HG02798 (cell line): ENCODE data around the gene KRTAP10-5.
"Not testable (repeated sequence)": the region's sequence is repeated elsewhere in the genome, so short reads cannot be mapped to it uniquely, and the experiment has no call there.

ENCODE experiments used
- ATAC-seq: cut with Tn5 transposase; IDR thresholded peaks from one replicate; pipeline ENCODE4 v1.9.1; 2021; ENCODE audit warnings: mild to moderate bottlenecking; ENCODE audit not compliant: unreplicated experiment, poor library complexity

Gene KRTAP10-5

DNA sequence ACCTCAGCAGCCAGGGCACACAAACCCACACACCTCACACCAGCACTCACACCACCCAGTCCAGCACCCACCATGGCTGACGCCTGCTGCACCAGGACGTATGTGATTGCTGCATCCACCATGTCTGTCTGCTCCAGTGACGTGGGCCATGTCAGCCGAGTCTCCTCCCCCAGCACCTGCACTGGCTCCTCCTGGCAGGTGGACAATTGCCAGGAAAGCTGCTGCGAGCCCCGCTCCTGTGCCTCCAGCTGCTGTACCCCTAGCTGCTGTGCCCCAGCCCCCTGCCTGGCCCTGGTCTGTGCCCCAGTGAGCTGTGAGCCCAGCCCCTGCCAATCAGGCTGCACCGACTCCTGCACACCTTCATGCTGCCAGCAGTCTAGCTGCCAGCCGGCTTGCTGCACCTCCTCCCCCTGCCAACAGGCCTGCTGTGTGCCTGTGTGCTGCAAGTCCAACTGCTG is 31.7 kb upstream of the KRTAP10-5 start, which contains the start of gene KRTAP10-8:
KRTAP10-8 (plus strand) TSS at position 51 of the 458 bp plus-strand sequence; CDS start at position 73, 22 bp downstream.
- ATAC-seq = no peak

DNA sequence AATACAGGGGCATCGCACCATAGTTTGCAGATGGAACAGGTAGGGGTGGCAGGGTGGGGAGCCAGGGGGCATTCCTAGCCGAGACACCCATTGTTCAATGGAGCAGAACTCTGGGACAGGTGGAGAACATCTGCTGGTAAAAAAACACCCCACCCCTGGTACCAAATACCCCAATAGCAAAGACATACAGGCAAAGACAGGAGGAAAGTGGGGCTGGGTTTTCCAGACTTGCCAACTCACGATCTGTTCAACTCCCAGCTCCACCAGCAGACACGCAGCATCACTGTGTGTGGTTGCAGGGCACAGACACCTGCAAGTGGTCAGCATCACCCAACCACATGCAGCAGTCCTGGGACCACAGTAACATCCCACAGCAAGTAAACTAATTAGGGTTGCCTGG is 31.1 kb upstream of the KRTAP10-5 start:
- ATAC-seq = no peak

DNA sequence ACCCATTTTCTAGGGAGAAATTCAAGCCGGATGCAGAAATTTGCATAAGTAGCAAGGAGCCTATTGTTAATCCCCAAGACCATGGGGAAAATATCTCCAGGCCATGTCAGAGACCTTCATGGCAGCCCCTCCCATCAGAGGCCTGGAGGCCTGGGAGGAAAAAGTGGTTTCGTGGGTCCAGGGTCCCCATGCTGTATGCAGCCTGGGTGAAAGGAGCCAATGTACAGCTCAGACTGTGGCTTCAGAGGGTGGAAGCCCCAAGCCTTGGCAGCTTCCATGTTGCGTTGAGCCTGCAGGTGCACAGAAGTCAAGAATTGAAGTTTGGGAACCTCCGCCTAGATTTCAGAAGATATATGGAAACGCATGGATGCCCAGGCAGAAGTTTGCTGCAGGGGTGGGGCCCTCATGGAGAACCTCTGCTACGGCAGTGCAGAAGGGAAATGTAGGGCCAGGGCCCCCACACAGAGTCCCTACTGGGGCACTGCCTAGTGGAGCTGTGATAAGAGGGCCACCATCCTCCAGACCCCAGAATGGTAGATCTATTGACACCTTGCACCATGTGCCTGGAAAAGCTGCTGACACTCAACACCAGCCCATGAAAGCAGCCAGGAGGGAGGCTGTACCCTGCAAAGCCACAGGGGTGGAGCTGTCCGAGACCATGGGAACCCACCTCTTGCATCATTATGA is 29.9 kb upstream of the KRTAP10-5 start:
- not testable (repeated sequence) for ATAC-seq

DNA sequence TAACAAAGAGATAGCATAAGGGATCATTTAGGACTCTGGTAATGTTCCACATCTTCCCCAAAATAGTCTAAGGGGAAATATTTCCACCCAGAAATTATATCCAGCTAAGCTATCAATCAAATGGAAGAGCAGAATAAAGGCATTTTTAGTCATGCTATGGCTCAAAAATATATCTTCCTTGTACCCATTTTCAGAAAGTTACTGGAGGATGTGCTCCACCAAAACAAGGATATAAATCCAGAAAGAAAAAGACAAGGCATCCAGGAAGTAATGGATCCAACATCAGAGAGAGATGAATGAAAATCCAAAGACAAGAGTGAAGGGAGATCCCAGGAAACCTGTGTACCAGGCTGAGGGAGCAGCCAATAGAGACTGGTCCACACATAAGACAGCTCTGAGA is 28.8 kb upstream of the KRTAP10-5 start:
- no peak for ATAC-seq

DNA sequence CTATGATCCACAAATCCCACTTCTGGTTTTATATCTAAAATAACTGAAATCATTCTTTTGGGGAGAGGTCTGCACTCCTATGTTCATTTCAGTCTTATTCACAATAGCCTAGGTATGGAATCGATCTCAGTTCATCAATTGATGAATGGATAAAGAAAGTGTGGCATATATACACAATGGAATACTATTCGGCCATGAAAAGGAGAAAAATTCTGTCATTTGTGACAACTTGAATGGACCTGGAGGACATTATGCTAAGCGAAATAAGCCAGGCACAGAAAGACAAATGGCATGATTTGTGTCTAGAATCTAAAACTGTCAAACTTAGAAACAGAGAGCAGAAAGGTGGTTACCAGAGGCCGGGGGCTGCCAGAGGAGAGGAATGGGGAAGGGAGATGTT is 26.1 kb upstream of the KRTAP10-5 start:
- no peak for ATAC-seq

DNA sequence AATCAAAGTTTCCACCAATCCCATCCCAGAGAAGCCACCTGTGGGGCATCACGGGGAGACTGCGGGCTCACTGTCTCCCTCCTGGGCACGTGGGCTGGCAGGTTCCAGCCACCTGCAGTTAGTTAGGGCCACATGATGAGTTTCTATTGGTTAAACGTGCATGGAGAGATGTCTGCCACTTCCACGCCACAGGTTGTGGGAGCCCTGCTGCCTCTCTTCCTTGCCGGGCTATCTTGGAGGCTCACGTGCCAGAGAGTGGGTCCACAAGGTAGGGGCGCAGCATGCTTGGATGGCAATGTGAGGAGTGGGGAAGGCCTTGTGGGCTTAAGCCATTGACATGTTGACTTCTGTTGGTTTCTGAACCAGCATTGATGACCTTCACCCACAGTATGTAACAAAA is 23.5 kb upstream of the KRTAP10-5 start:
- no peak for ATAC-seq

DNA sequence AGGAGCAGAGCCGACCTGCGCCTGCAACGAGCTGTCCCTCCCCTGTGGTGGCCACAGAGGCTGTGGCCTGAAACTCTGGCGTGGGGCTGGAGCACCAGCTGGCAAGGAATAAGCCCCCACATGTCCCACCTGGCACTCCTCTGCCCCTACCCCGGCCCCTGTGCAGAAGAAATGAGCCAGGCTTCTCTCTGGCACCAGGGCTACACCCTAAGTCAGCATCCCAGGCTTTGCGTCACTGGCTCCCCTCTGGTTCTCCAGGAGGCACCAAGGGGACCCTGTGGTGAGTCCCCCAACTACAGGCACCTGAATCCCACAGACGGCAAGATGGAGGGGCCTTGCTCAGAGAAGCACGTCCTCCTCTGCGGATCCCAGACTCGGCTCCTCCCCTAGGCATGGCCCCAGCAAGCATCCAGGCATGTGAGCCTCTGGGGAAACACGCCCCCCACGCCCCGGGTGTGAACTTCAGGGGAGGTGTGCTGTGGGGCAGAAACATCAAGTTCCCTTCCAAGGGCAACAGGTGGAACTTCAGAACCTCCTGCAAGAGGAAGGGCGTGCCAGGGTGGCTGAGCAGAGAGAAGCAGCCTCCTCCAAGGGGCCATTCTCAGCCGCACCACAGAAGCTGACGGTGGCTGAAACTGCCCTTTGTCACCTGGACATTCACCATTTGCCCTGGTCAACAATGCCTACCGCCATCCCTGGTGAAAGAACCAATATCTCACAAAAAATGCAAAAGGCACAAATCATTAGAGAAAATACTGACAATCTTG is 22.9 kb upstream of the KRTAP10-5 start:
- ATAC-seq = no peak

DNA sequence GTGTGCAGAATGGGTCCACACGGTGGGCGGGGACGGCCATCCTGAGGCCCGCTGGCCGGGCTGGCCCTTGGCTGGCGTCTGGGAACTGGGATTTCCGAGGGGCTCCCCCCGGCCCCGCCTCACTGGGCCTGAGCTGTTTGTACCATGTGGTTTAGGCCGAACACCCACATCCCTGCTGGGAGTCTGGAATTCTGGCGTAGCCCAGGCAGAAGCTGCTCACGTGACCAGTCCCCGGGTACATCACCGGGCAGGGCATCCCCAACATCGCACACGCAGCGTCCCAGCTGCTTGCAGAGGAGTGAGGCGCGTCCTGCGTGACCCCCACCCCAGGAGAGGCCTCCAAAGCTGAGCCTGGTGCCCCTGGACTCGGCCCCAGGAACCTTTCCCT is 22.1 kb upstream of the KRTAP10-5 start:
- ATAC-seq = no peak

DNA sequence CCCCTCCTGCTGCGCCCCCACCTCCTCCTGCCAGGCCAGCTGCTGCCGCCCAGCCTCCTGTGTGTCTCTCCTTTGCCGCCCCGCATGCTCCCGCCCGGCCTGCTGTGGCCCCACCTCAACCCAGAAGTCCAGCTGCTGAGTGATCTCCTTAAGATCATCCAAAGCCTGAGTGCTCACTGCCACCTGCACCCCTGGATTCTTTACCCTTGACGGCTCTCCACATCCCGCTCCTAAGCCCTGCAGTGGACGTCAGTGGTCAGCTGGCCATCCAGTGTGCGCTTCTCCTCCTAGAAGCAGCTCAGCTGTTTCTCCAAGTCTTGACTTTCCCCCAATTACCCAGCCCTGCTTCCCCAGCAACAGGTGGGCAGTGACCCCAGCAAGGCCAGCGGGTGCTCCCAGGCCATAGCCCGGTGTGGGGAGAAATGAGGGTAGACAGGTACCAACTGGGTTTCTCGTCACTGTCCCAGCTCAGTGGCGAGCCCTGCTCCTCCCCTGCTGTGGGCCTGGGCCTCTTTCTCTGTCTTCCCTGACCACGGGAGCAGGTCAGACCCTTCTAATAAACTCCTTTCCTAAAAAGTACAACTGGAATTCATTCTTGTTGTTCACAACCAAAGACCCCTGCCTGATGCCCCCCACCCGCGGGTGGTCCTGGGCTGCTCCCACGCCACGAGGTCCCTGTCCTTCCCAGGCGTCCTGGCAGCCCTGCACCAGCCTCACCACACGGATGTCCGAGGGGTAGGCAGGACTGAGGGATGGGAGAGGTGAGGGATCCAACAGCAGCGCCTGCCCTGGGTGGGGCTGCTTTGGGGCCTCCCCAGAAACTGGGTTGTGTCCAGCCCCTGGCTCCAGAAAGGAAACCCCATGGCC is 21.4 kb upstream of the KRTAP10-5 start:
- no peak for ATAC-seq

DNA sequence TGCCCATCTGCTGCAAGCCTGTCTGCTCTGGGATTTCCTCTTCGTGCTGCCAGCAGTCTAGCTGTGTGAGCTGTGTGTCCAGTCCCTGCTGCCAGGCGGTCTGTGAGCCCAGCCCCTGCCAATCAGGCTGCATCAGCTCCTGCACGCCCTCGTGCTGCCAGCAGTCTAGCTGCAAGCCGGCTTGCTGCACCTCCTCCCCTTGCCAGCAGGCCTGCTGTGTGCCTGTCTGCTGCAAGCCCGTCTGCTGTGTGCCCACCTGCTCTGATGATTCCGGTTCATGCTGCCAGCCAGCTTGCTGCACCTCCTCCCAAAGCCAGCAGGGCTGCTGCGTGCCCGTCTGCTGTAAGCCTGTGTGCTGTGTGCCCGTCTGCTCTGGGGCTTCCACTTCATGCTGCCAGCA is 20.7 kb upstream of the KRTAP10-5 start:
- ATAC-seq = not testable (repeated sequence)

DNA sequence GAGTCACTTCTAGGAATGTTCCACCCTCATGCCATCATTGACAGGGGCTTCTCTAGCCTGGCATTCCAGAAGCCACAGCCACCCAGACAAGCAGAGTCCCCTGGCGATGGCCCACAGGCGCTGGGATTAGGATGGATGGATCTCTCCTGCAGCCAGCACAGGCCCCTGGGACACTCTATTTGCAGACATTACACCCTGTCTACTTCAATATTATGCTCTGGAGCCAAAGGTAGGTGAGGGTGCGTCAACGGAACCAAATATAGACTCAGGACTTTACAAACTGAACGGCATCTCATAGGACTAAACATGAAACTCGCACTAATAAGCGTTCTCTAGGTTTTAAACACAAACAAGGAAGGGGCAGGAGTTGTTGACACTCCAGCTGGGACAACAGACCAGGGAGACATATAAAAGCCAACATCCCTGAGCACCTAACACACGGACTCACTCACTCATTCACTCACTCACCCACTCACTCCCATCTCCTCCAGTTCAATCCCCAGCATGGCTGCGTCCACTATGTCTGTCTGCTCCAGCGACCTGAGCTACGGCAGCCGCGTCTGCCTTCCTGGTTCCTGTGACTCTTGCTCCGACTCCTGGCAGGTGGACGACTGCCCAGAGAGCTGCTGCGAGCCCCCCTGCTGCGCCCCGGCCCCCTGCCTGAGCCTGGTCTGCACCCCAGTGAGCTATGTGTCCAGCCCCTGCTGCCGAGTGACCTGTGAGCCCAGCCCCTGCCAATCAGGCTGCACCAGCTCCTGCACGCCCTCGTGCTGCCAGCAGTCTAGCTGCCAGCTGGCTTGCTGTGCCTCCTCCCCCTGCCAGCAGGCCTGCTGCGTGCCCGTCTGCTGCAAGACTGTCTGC is 19.9 kb upstream of the KRTAP10-5 start, which contains the start of gene KRTAP10-7:
KRTAP10-7 (plus strand) TSS at position 480 of the 861 bp plus-strand sequence; CDS start at position 505, 25 bp downstream.
- not testable (repeated sequence) for ATAC-seq

DNA sequence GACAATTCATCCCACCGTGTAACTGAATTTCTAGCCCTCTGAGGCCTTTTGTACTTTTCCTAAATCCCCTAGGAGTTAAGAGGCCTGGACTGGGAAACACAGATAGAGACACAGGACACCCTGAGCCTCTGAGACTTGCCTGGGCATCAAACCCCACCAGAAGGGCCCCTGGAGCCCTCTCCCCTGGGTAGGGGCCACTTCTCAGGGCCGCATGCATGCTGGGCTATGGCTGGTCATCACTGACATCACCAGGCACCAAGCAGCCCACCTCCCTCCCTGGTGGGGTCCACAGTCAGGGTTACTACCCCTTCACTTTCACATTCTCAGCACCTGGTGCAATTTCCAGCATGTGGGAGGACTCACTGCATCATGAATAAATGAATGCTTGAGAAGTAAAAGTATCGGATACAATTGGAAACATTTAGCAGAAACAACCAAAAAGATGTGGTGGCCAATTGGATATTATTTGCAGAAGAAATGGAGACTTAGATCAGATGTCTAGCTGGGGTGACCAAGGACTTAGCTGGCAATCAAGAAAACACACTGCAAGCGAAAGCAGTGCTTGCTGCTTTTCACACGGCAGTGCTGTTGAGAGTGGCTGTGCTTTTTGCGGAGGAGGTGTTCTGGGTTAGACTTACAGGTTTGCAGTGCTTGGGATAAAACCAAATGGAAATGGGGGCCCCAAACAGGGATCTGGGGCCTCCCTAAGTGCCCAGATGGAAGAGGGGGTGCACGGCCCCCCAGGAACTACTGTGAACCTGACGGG is 19.0 kb upstream of the KRTAP10-5 start:
- no peak for ATAC-seq

DNA sequence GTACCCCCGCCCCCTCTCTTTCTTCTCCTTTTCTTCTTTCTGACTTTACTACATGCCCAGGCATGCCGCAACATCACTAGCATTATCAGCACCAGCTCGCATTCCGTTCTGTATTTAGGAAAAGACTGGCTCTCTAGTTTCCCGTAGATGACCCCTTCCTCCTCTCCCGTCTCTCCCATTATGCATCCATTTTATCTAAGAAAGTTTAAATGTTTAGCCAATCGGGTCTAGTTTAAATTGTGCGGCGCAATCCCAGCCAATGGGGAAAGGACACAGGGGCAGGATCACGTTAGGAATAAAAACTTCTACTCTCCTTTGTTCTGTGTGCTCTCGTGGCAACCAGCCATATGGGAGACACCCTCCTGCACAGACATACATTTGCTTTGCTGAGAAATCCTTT is 17.7 kb upstream of the KRTAP10-5 start:
- no peak for ATAC-seq

DNA sequence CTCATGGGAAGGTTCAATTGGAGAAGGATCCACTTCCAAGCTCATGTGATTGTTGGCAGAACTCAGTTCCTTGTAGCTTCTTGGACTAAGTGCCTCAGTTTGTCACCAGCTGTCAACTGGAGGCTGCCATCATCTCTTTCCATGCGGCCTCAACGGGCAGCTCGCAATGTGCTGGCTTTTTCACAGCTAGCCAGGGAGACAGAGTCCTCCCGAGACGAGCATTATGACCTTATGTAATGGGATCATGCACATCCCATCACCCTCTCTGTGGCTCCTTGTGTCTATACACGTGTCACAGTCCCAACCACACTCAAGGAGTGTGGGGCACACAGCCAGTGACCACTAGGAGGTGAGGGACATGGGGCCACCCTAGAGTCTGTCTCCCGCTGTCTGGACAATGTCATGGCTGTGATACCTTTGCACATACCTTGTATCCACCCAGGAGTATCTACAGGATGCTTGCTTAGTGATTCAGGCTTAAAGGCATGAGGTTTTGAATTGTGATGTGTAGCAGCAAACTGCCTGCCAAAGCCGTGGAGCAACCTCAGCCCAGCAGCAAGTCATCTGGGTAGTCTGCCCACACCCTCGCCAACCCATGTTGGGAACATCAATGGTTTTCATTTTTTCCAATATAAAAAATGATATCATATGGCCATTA is 15.8 kb upstream of the KRTAP10-5 start:
- no peak for ATAC-seq

DNA sequence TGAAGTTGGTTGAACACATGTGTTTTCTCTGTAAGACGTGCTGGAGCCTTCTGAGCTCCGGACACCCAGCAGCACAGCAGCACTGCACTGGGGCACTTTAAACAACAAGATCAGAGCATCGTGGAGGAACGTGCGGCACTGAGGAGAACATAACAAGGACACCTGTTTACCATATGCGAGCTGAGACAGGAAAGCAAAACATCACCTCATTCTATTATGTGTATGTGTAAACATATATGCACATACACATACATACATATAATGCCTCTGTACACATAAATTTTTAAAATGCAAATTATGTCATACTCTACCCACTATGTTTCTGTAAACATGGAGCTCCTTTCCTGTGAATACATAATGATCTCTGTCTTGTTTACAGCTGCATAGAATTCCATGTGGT is 15.1 kb upstream of the KRTAP10-5 start:
- no peak for ATAC-seq

DNA sequence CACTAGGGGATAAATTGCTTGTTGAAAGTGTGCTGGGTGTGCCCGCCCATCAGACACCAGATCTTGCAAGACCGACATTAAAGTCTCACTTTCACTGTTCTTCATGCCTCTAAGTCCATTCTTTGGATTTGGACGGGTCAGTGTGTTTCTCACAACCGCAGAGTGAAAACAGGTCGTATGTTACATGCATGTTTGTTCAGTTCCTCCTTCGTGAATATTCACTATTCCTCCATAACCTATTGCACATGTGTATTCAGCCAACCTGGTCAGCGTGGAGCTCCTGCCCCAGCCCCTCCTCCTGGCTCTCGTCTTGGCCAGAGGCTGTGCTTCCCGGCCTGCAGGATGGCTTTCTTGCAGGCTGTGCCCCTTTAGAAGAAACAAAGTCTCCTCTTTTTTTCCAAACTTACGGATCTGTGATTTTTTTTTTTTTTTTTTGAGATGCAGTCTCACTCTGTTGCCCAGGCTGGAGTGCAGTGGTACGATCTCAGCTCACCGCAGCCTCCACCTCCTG is 14.1 kb upstream of the KRTAP10-5 start:
- no peak for ATAC-seq

DNA sequence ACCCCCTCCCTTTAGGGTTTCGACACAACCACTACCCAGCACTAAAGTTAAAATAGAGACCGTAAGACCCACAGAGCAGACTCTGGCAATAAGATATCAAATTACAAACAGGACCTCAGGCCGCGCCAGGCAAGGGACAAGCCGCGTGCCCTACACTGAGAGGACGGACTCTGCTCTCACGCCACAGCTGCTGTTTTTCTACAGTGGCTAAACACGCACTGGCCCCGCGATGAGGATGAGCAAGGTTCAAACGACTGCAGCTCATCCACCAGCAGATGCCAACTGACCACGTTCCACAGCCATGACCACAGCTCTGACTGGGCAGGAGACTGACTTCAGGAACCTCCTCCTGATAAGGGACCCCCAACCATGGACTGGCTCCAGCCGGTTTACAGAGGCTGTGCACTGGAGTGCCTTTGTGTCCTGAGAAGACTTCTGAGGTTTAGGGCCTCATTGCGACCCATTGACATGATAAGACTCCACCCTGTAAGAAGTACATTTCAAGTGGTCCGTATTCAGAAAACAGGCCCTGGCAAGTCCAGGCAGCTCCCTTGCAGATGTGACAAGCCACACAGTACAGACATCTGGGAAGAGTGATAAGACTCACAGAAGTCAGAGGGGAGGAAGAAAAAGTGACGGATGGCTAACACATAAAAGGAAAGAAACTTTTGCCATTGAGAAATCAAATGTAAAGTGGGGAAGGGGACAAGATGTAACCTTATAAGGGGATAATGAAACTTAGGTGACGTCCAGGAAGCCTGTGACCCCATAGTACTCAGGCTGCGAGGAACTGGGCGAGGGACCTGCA is 13.4 kb upstream of the KRTAP10-5 start:
- ATAC-seq = no peak
